Measurements from ENCODE around the gene LHFPL2.

The LHFPL2 gene

GRCh38 chr5:78666041-78666444 lies 17.5 kb upstream of the LHFPL2 start:
- DNase-seq (ENCODE audit: low read depth): no peak

GRCh38 chr5:78665534-78665933 lies 17.0 kb upstream of the LHFPL2 start:
- DNase-seq (ENCODE audit: low read depth): no peak

- no peak for DNase-seq (ENCODE audit: low read depth)
Observed at GRCh38 chr5:78662323-78662722, 13.8 kb upstream of the LHFPL2 start.

- DNase-seq (ENCODE audit: low read depth): no peak
Observed at GRCh38 chr5:78661691-78662090, 13.1 kb upstream of the LHFPL2 start.

GRCh38 chr5:78661044-78661443 lies 12.5 kb upstream of the LHFPL2 start:
- no peak for DNase-seq (ENCODE audit: low read depth)

- no peak for DNase-seq (ENCODE audit: low read depth)
Observed at GRCh38 chr5:78660401-78660800, 11.8 kb upstream of the LHFPL2 start.

GRCh38 chr5:78659714-78660113 lies 11.1 kb upstream of the LHFPL2 start:
- DNase-seq (ENCODE audit: low read depth): no peak

- DNase-seq (ENCODE audit: low read depth): no peak
Observed at GRCh38 chr5:78659114-78659513, 10.5 kb upstream of the LHFPL2 start.

GRCh38 chr5:78657201-78657600 lies 8.6 kb upstream of the LHFPL2 start:
- DNase-seq (ENCODE audit: low read depth): no peak

- no peak for DNase-seq (ENCODE audit: low read depth)
Observed at GRCh38 chr5:78655746-78656290, 7.2 kb upstream of the LHFPL2 start.

GRCh38 chr5:78654386-78654785 lies 5.8 kb upstream of the LHFPL2 start:
- DNase-seq (ENCODE audit: low read depth): no peak

- no peak for DNase-seq (ENCODE audit: low read depth)
Observed at GRCh38 chr5:78653681-78654366, 5.3 kb upstream of the LHFPL2 start.

- no peak for DNase-seq (ENCODE audit: low read depth)
Observed at GRCh38 chr5:78653031-78653430, 4.5 kb upstream of the LHFPL2 start.

- DNase-seq (ENCODE audit: low read depth): no peak
Observed at GRCh38 chr5:78651468-78651867, 2.9 kb upstream of the LHFPL2 start.

GRCh38 chr5:78650531-78650930 lies 2.0 kb upstream of the LHFPL2 start:
- DNase-seq (ENCODE audit: low read depth): no peak

- DNase-seq (ENCODE audit: low read depth): no peak
Observed at GRCh38 chr5:78649861-78650496, 1.4 kb upstream of the LHFPL2 start.

GRCh38 chr5:78649211-78649695 lies 681 bp upstream of the LHFPL2 start:
- no peak for DNase-seq (ENCODE audit: low read depth)

- DNase-seq (ENCODE audit: low read depth): no peak
Observed at GRCh38 chr5:78647838-78648358, 674 bp downstream of the LHFPL2 start.

- no peak for DNase-seq (ENCODE audit: low read depth)
Observed at GRCh38 chr5:78647351-78647818, 1.2 kb downstream of the LHFPL2 start.

- no peak for DNase-seq (ENCODE audit: low read depth)
Observed at GRCh38 chr5:78644741-78645300, 3.8 kb downstream of the LHFPL2 start.

GRCh38 chr5:78644129-78644528 lies 4.4 kb downstream of the LHFPL2 start:
- no peak for DNase-seq (ENCODE audit: low read depth)

GRCh38 chr5:78642701-78643100 lies 5.9 kb downstream of the LHFPL2 start:
- DNase-seq (ENCODE audit: low read depth): no peak
